Lung microvascular endothelial cell (primary cell): ENCODE measurements around the gene DGKD. TPM values are rescaled to one million over a fixed set of nuclear protein-coding genes. Genes with fewer than 3 reads are reported as not detected.

Experiments
- DNase-seq, 2 donors: peaks; one replicate each; pipeline versions ENCODE4 v3.0.0 to v3.0.0-alpha.2; 2010; ENCODE audit warnings: low read depth in 2 of 2
- total RNA-seq: library from RNA; depleted of rRNA; stranded (reverse); fragments of >200 nt; gene quantifications from 2 replicates; pipeline ENCODE4 v1.2.1, GENCODE V29; 2014

Gene DGKD
- total RNA-seq, 1 donor from 2014 or later, result 7.9 TPM

GRCh38 chr2:233445152-233445830, 91.0 kb downstream of the DGKD start:
- DNase-seq, result no peak

- no peak for DNase-seq
Observed at GRCh38 chr2:233446121-233446520, 91.8 kb downstream of the DGKD start.

GRCh38 chr2:233446606-233447305, 92.5 kb downstream of the DGKD start:
- no peak for DNase-seq

- no peak for DNase-seq
Observed at GRCh38 chr2:233447506-233448219, 93.4 kb downstream of the DGKD start.

GRCh38 chr2:233448220-233448559, 93.9 kb downstream of the DGKD start:
- DNase-seq, result peak in 1 of 2 donors; percentile 23

- DNase-seq, result no peak
Observed at GRCh38 chr2:233448575-233448974, 94.3 kb downstream of the DGKD start.

- peak; percentile 62 to 70 for DNase-seq
Observed at GRCh38 chr2:233449081-233449901, 95.0 kb downstream of the DGKD start.

- DNase-seq, result no peak
Observed at GRCh38 chr2:233449921-233450863, 95.9 kb downstream of the DGKD start.

GRCh38 chr2:233450864-233451575, 96.7 kb downstream of the DGKD start:
- no peak for DNase-seq

GRCh38 chr2:233451950-233452349, 97.7 kb downstream of the DGKD start:
- no peak for DNase-seq

GRCh38 chr2:233453111-233453915, 99.0 kb downstream of the DGKD start:
- DNase-seq, result no peak

GRCh38 chr2:233453916-233454315, 99.6 kb downstream of the DGKD start:
- no peak for DNase-seq

GRCh38 chr2:233455006-233455405, 100.7 kb downstream of the DGKD start:
- DNase-seq, result no peak

- no peak for DNase-seq
Observed at GRCh38 chr2:233455491-233455890, 101.2 kb downstream of the DGKD start.

- no peak for DNase-seq
Observed at GRCh38 chr2:233456111-233456510, 101.8 kb downstream of the DGKD start.

- DNase-seq, result no peak
Observed at GRCh38 chr2:233456934-233457333, 102.6 kb downstream of the DGKD start.

- DNase-seq, result no peak
Observed at GRCh38 chr2:233457356-233457755, 103.1 kb downstream of the DGKD start.

- no peak for DNase-seq
Observed at GRCh38 chr2:233458031-233458610, 103.8 kb downstream of the DGKD start.

- DNase-seq, result no peak
Observed at GRCh38 chr2:233458826-233459225, 104.5 kb downstream of the DGKD start.
